Esophagus squamous epithelium (tissue), 4 donors: ENCODE data around the gene MTIF2.

Experiments used
- CTCF ChIP-seq, 6 experiments: fragments of 450-650 bp in 4 of 6; fragments of 200-600 bp in 2 of 6; sonication (generic) in 2 of 6; IDR thresholded peaks; one replicate each; pipeline ENCODE4 v1.5.1; 2016 to 2019; ENCODE audit warnings: antibody characterized with exemption in 6 of 6, mild to moderate bottlenecking in 4 of 6, moderate library complexity in 4 of 6
- POLR2A ChIP-seq, 4 donors: fragments of 450-650 bp; IDR thresholded peaks; one replicate each; pipeline ENCODE4 v1.6.1; 2017; ENCODE audit warnings: antibody characterized with exemption in 4 of 4, mild to moderate bottlenecking in 4 of 4, moderate library complexity in 3 of 4

GRCh38 chr2:55223958-55224760 lies 44.9 kb downstream of the MTIF2 start:
- TF ChIP-seq CTCF (IDR thresholded peaks at IDR 0.05), result no peak
- TF ChIP-seq POLR2A (IDR thresholded peaks at IDR 0.05), result no peak
